Measurements from ENCODE around the gene BCAS1. TPM values are rescaled to one million over a fixed set of nuclear protein-coding genes. Genes with fewer than 3 reads are reported as not detected.
A peak's percentile ranks its signal among the peaks of the same experiment; 100 is the strongest.

Gene BCAS1
- total RNA-seq, 1 experiment from 2014 or later = 0.17 TPM

DNA sequence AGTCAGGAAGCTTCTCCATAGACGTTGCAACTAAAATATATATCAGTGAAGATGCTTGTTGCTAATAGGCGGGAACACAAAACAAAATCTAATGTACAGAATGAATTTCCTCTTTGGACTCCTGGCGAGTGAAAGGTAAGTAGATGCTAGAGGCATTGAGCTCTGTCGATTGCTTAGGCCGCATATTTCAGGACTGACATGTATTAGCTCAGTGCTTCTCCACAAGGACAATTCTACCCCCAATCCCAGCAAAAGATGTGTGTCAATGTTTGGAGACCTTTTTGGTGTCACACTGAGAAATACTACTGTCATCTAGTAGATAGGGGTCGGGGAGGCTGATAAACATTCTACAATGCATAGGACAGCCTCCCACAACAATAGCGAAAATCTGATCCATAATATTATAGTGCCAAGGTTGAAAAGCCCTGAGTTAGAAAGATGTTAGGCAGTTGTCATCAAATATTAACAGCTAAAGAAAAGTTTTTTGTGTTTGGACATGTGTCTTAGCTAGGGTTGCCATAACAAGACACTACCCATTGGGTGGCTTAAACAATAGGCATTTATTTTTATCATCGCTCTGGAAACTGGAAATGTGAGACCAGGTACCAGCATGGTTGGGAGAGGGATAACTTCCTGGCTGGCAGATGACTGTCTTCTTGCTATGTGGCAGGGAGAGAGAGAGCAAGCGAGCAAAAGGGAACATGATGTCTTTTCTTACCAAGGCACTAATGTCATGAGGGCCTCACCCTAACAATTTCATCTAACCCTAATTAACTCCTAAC, 48.0 kb upstream of the BCAS1 start:
- POLR2A ChIA-PET = no interaction called here
- Histone ChIP-seq H2AFZ (ENCODE audit: low read depth, low read length, poor library complexity, severe bottlenecking) (peak overlapping the region; percentile 30), H3K4me3 (replicated peaks in 1 of 2; ENCODE audit: low read depth in 1 of 2, low read length in 2 of 2) (no peak overlapping the region), H3K9me3 (ENCODE audit: control insufficient read depth in 1 of 2, insufficient read depth in 1 of 2, low read depth in 1 of 2, low read length in 2 of 2) (no peaks in the 10 kb centered on the region), H3K9me2 (ENCODE audit: insufficient read depth) (no peaks in the 10 kb centered on the region), H3K36me3 (ENCODE audit: control insufficient read depth in 1 of 2, insufficient read depth in 2 of 2, low read length in 2 of 2) (no peaks in the 10 kb centered on the region), H3K27ac (ENCODE audit: low read depth, low read length) (no peak overlapping the region), H4K20me1 (ENCODE audit: insufficient read depth) (no peaks in the 10 kb centered on the region), H3K4me2 (ENCODE audit: low read length) (no peak overlapping the region), H3K4me1 (ENCODE audit: control insufficient read depth in 1 of 2, insufficient read depth in 2 of 2, low read length in 2 of 2) (peaks cover 37 to 78% of the 10 kb centered on the region in 2 experiments), H3K9ac (ENCODE audit: low read length) (0 out of 2 replicates have a peak overlapping the region, but pooled peaks have one; percentile 2), H3K27me3 (ENCODE audit: insufficient read depth, low read length) (no peaks in the 10 kb centered on the region), H3K79me2 (ENCODE audit: insufficient read depth, low read length) (no peaks in the 10 kb centered on the region)
- DNase-seq (ENCODE audit: low read depth, low spot score) (no peak), ATAC-seq (no peak)
- CTCF ChIA-PET = no interaction called here
- intact Hi-C loops (cut with micrococcal nuclease) = no loop called here
- no peak for TF ChIP-seq CEBPB (IDR thresholded peaks at IDR 0.05; ENCODE audit: low read depth)
- no peak for TF ChIP-seq SRF (IDR thresholded peaks at IDR 0.05; ENCODE audit: low read depth)
- TF ChIP-seq, protein P1, sequence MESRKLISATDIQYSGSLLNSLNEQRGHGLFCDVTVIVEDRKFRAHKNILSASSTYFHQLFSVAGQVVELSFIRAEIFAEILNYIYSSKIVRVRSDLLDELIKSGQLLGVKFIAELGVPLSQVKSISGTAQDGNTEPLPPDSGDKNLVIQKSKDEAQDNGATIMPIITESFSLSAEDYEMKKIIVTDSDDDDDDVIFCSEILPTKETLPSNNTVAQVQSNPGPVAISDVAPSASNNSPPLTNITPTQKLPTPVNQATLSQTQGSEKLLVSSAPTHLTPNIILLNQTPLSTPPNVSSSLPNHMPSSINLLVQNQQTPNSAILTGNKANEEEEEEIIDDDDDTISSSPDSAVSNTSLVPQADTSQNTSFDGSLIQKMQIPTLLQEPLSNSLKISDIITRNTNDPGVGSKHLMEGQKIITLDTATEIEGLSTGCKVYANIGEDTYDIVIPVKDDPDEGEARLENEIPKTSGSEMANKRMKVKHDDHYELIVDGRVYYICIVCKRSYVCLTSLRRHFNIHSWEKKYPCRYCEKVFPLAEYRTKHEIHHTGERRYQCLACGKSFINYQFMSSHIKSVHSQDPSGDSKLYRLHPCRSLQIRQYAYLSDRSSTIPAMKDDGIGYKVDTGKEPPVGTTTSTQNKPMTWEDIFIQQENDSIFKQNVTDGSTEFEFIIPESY (IDR thresholded peaks at IDR 0.05; ENCODE audit: extremely low read depth, insufficient replicate concordance, low read length) = no peak
- TF ChIP-seq EGR1 (IDR thresholded peaks at IDR 0.05; ENCODE audit: low read depth) = no peak
- TF ChIP-seq YY1 (IDR thresholded peaks at IDR 0.05; ENCODE audit: extremely low read depth, insufficient replicate concordance, low read depth, low read length) = no peak
- BruUV-seq (replicated peaks) = no TSS peak
- RAD21 ChIA-PET (ENCODE audit: low non-redundant PET in 1 of 2, low total read pairs in 2 of 2, uncharacterized antibody in 2 of 2, unreplicated experiment in 2 of 2) = no interaction called here
